ENCODE results near the gene ST7.

ST7 gene

GRCh38 chr7:117212969-117213877, 259.9 kb downstream of the ST7 start:
- Histone ChIP-seq H3K4me3 (ENCODE audit: low read depth, low read length) (no peak overlapping the region), H3K27me3 (ENCODE audit: insufficient read depth, low read depth, severe bottlenecking) (peaks cover 71% of the 10 kb centered on the region), H3K27ac (no peak overlapping the region), H3K36me3 (no peaks in the 10 kb centered on the region), H3K9me3 (ENCODE audit: severe bottlenecking) (no peaks in the 10 kb centered on the region)
- DNase-seq = peak; percentile 49
- peak; percentile 83 for TF ChIP-seq CTCF (IDR thresholded peaks at IDR 0.05; ENCODE audit: low read depth, low read length)

DNA sequence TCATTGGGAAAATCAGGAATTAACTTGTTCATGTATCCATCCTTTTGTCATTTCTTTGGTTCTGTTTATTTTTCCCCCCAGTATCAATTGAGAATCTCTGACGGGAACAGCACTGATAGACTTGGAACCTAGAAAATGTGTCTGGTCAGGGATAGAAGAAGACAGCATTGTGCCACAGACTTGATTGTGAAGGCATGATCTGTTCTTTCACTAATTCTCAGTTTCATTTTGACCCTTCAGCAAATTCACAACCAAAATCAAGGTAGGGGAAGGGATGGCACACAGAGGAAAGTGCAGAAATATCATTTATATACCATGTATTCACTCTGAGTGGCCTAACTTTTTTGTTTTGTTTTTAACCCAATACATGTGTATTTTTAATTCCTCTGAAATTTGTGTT, 262.7 kb downstream of the ST7 start:
- TF ChIP-seq CTCF (IDR thresholded peaks at IDR 0.05; ENCODE audit: low read depth, low read length) = no peak
- H3K9me3 ChIP-seq (ENCODE audit: severe bottlenecking) = no peaks in the 10 kb centered on the region
- H3K36me3 ChIP-seq = no peaks in the 10 kb centered on the region
- no peak for DNase-seq
- H3K4me3 ChIP-seq (ENCODE audit: low read depth, low read length) = no peak overlapping the region
- peaks cover 72% of the 10 kb centered on the region for H3K27me3 ChIP-seq (ENCODE audit: insufficient read depth, low read depth, severe bottlenecking)
- H3K27ac ChIP-seq = no peak overlapping the region

GRCh38 chr7:117216436-117217069, 263.3 kb downstream of the ST7 start:
- DNase-seq = no peak
- Histone ChIP-seq H3K27ac (no peak overlapping the region), H3K36me3 (no peaks in the 10 kb centered on the region), H3K9me3 (ENCODE audit: severe bottlenecking) (no peaks in the 10 kb centered on the region), H3K27me3 (ENCODE audit: insufficient read depth, low read depth, severe bottlenecking) (peaks cover 69% of the 10 kb centered on the region), H3K4me3 (ENCODE audit: low read depth, low read length) (no peak overlapping the region)
- no peak for TF ChIP-seq CTCF (IDR thresholded peaks at IDR 0.05; ENCODE audit: low read depth, low read length)

DNA sequence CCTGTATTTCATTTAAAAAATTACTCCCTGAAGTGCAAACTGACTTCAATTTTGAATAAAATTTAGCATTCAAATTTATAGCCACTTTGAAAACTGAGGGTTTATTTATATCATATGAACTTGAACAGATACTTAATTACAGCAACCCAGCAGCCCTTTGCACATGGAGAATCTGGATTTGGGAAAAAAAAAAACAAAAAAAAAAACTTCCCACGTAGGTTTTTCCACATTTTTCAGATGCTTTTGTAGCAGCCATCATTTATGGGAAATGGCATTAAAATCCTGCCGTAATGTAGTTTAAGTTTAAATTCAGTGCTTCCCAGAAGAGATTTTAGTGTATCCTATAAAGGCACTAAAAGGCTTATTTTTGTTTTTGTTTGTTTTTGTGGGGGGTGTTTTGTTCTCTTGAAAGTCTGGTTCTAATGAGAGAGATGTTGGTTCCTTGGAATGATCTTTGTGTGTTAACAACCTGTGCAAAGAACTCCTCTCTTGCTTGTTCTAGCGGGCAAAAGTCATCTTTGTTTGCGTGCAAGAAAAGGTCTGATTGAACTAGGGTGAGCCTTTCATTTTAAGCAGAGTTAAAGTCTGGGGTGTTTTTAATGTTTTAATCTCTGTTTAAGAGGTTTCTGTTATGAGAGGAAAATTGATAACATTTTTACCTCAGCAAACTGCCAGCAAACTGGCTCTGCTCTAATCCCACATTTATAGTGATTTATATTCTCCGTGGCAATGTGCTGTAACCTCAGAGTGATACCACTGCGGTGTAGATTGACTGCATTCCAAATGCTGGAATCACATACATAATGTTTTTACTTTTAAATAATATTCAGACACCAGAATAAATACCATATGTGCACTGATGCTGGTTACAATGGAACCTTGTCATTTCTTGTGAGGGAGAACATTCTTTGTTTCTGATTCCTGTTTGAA, 264.1 kb downstream of the ST7 start:
- no peak for DNase-seq
- Histone ChIP-seq H3K9me3 (ENCODE audit: severe bottlenecking) (no peaks in the 10 kb centered on the region), H3K27me3 (ENCODE audit: insufficient read depth, low read depth, severe bottlenecking) (peaks cover 63% of the 10 kb centered on the region), H3K27ac (no peak overlapping the region), H3K36me3 (no peaks in the 10 kb centered on the region), H3K4me3 (ENCODE audit: low read depth, low read length) (no peak overlapping the region)
- no peak for TF ChIP-seq CTCF (IDR thresholded peaks at IDR 0.05; ENCODE audit: low read depth, low read length)

GRCh38 chr7:117218700-117219099, 265.4 kb downstream of the ST7 start:
- no peak overlapping the region for H3K4me3 ChIP-seq (ENCODE audit: low read depth, low read length)
- TF ChIP-seq CTCF (IDR thresholded peaks at IDR 0.05; ENCODE audit: low read depth, low read length) = no peak
- no peak for DNase-seq
- H3K27me3 ChIP-seq (ENCODE audit: insufficient read depth, low read depth, severe bottlenecking) = peaks cover 65% of the 10 kb centered on the region
- no peaks in the 10 kb centered on the region for H3K36me3 ChIP-seq
- no peaks in the 10 kb centered on the region for H3K9me3 ChIP-seq (ENCODE audit: severe bottlenecking)
- no peak overlapping the region for H3K27ac ChIP-seq
